ENCODE measurements around the gene AMBRA1. TPM values are rescaled to one million over a fixed set of nuclear protein-coding genes. Genes with fewer than 3 reads are reported as not detected.

Gene AMBRA1
- total and polyA plus RNA-seq, 8 donors: 6.8 to 18.7 (median 11.1) TPM

DNA sequence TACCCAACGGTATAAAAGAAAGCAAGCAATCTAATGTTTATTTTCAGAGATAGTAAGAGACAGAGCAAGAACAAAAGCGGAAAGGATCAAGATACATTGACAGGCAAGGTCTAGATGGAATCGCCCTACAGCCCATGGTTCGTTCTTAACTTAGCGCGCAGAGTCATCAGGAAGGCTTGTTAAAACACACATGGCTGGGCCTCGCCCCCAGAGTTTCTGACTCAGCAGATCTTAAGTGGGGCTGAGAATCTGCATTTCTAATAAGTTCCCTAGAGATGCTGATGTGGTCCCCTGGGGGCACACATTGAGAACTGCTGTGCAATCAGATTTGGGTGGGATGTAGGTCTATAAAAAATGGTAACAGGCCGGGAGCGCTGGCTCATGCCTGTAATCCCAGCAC lies 166.5 kb downstream of the AMBRA1 start:
- FAIRE-seq: no peak
- DNase-seq: no peak
- H3K27ac ChIP-seq: no peak overlapping the region
- H3K4me3 ChIP-seq: no peak overlapping the region
- WGBS, 2 donors: 88 to 89% methylated on average over 9 of the region's 9 CpGs
- H3K27me3 ChIP-seq: no peaks in the 10 kb centered on the region
- H3K9me3 ChIP-seq: no peaks in the 10 kb centered on the region
- TF ChIP-seq, protein P1, sequence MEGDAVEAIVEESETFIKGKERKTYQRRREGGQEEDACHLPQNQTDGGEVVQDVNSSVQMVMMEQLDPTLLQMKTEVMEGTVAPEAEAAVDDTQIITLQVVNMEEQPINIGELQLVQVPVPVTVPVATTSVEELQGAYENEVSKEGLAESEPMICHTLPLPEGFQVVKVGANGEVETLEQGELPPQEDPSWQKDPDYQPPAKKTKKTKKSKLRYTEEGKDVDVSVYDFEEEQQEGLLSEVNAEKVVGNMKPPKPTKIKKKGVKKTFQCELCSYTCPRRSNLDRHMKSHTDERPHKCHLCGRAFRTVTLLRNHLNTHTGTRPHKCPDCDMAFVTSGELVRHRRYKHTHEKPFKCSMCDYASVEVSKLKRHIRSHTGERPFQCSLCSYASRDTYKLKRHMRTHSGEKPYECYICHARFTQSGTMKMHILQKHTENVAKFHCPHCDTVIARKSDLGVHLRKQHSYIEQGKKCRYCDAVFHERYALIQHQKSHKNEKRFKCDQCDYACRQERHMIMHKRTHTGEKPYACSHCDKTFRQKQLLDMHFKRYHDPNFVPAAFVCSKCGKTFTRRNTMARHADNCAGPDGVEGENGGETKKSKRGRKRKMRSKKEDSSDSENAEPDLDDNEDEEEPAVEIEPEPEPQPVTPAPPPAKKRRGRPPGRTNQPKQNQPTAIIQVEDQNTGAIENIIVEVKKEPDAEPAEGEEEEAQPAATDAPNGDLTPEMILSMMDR (IDR thresholded peaks at IDR 0.05): no peak
- no peaks in the 10 kb centered on the region for H3K4me1 ChIP-seq
- intact Hi-C loops (cut with DNase I): no loop called here
- H3K36me3 ChIP-seq: peaks cover 0 to 12% (median 0%) of the 10 kb centered on the region in 3 donors
- ATAC-seq: no peak

DNA sequence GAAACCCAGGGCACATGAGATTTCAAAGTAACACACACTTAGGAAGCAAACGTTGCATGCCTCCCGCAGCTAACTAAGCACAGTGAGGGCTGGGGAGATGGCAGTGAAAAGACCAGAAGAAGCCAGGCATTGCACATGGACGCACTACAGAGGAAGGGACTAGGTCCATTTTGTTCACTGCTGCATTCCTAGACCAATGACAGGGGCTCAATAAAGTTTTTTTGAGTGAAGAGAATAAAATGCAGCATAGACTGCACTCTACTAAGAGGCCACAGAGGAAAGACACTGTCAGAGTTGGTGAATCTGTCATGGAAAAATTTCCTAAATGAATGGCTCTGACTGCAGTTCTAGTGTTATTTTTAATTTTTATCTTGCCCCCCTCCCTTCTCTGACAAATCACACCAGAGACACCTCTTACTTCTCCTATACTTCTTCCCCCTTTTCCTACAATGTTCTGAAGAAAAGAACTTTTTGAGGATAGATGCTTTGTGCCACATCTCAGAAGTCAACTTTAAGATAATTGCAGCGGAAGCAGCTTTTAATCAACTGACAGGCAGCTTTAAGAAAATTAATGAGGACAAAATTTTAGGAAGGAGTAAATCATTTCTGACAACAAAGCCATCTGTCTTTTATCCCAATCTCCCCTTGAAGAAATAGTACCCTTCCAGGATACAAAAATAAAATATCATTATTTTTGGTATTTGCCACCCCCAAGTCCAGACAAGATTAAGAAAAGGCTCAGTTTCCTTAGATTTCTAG lies 167.4 kb downstream of the AMBRA1 start:
- no peak for FAIRE-seq
- no peaks in the 10 kb centered on the region for H3K4me1 ChIP-seq
- no peak overlapping the region for H3K27ac ChIP-seq
- H3K36me3 ChIP-seq: peaks cover 0 to 13% (median 0%) of the 10 kb centered on the region in 3 donors
- no peak for ATAC-seq
- 87 to 89% methylated on average over 4 of the region's 4 CpGs for WGBS, 2 donors
- DNase-seq: no peak
- no peaks in the 10 kb centered on the region for H3K9me3 ChIP-seq
- H3K27me3 ChIP-seq: no peaks in the 10 kb centered on the region
- TF ChIP-seq, protein P1 (IDR thresholded peaks at IDR 0.05): no peak
- no peak overlapping the region for H3K4me3 ChIP-seq
- intact Hi-C loops (cut with DNase I): no loop called here

DNA sequence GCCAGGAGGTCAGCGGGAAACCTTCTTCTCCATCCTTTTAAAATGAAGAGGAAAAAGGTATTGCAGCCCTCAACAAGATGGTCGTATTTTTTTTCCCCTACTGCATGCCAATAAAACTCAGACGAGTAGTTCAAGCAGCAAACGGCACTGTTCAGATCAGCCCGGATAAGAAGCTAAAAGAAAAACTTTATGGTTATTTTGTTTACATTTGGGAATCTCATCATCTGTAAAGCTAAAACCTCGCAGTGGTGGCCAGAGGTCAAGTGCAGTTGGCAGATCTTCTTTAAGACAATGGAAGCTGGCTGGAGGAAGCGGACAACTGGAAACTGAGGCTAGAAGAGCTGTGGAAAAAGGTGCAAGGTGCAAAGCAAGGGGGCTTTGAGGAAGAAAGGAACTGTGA lies 171.2 kb downstream of the AMBRA1 start:
- ATAC-seq (no peak), FAIRE-seq (no peak), DNase-seq (no peak)
- H3K9me3 ChIP-seq: no peaks in the 10 kb centered on the region
- no peaks in the 10 kb centered on the region for H3K27me3 ChIP-seq
- no peak overlapping the region for H3K27ac ChIP-seq
- no peak overlapping the region for H3K4me3 ChIP-seq
- intact Hi-C loops (cut with DNase I): no loop called here
- 78 to 82% methylated on average over 7 of the region's 7 CpGs for WGBS, 2 donors
- no peaks in the 10 kb centered on the region for H3K4me1 ChIP-seq
- H3K36me3 ChIP-seq: peaks cover 0 to 9% (median 0%) of the 10 kb centered on the region in 3 donors
- TF ChIP-seq, protein P1 (IDR thresholded peaks at IDR 0.05): no peak

DNA sequence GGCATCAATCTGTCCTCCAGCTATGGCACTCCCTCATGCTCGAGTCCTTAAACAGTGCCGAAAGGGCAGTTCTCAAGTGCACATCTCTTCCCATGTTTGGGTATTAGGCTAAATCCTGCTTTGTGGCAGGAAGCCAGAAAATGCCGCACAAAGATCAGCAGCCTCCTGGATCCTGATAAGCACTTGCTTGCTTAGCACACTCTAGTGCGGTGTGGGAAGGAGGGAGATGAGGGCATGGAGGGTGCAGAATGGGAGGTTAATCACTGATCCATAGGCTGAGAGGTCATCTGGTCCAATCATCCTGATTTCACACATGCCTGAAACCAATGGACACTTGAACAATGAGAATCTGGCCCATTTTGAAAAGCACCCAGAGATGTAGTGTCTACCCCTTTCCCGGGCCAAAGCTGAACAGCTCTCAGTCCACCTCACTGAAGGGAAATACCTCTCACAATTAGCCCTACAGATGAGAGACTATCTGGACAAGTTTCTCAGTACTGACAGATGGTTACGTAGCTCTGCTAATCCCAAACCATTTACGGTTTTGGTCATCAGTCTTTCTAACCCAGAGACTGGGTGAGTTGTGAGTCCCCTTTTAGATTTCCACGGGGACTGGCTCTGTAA lies 172.5 kb downstream of the AMBRA1 start:
- no peak for ATAC-seq
- 81 to 84% methylated on average over 8 of the region's 8 CpGs for WGBS, 2 donors
- FAIRE-seq: no peak
- Histone ChIP-seq H3K9me3 (no peaks in the 10 kb centered on the region), H3K4me3 (no peak overlapping the region), H3K4me1 (no peaks in the 10 kb centered on the region), H3K36me3 (peaks cover 0 to 14% (median 0%) of the 10 kb centered on the region in 3 donors), H3K27ac (no peak overlapping the region), H3K27me3 (no peaks in the 10 kb centered on the region)
- TF ChIP-seq, protein P1 (IDR thresholded peaks at IDR 0.05): no peak
- no peak for DNase-seq
- intact Hi-C loops (cut with DNase I): no loop called here

DNA sequence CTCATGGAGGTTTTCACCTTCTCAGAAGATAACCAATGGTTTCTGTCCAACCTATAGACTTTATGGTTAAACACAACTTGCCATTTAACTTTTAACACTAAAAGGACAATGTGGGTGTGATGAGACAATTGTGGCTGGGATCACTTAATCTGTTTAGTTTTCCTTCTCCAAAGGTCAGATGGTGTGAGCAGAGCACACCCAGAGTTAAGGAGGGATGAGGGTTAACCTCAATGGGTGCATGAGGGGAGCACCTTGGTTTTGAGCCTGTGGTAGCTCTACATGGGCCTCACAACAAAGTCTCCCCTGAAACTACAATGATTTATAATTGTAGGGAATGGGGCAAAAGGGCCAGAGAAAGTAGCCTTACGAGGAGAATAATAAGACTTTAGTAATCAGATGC lies 173.3 kb downstream of the AMBRA1 start:
- TF ChIP-seq, protein P1 (IDR thresholded peaks at IDR 0.05): no peak
- no peak for FAIRE-seq
- Histone ChIP-seq H3K4me1 (no peaks in the 10 kb centered on the region), H3K27me3 (no peaks in the 10 kb centered on the region), H3K4me3 (no peak overlapping the region), H3K36me3 (peaks cover 0 to 20% (median 0%) of the 10 kb centered on the region in 3 donors), H3K27ac (no peak overlapping the region), H3K9me3 (no peaks in the 10 kb centered on the region)
- ATAC-seq: no peak
- WGBS, 2 donors: 94 to 100% methylated on average over 1 of the region's 1 CpG
- intact Hi-C loops (cut with DNase I): no loop called here
- no peak for DNase-seq

Data from pancreas (tissue), 10 donors.